Inflammatory macrophage treated with lipopolysaccharide for 4 hours (primary cell): ENCODE data around the gene MBNL3.
"Not testable (repeated sequence)": the region's sequence is repeated elsewhere in the genome, so short reads cannot be mapped to it uniquely, and the experiment has no call there.

Experiments used
- DNase-seq: peaks from one replicate; pipeline ENCODE4 v3.0.0-alpha.2; 2020

MBNL3 gene

GRCh38 chrX:132367984-132368383, 120.9 kb downstream of the MBNL3 start:
- DNase-seq, result no peak

- no peak for DNase-seq
Observed at GRCh38 chrX:132367314-132367713, 121.5 kb downstream of the MBNL3 start.

GRCh38 chrX:132365490-132365889, 123.3 kb downstream of the MBNL3 start:
- DNase-seq, result no peak

- DNase-seq, result no peak
Observed at GRCh38 chrX:132364313-132364712, 124.5 kb downstream of the MBNL3 start.

GRCh38 chrX:132353430-132353829, 135.4 kb downstream of the MBNL3 start:
- DNase-seq, result no peak

GRCh38 chrX:132336172-132336571, 152.7 kb downstream of the MBNL3 start:
- no peak for DNase-seq

- DNase-seq, result no peak
Observed at GRCh38 chrX:132333351-132333750, 155.5 kb downstream of the MBNL3 start.

GRCh38 chrX:132331532-132331931, 157.3 kb downstream of the MBNL3 start:
- no peak for DNase-seq

GRCh38 chrX:132331000-132331399, 157.8 kb downstream of the MBNL3 start:
- DNase-seq, result no peak

GRCh38 chrX:132330156-132330729, 158.6 kb downstream of the MBNL3 start:
- DNase-seq, result no peak

GRCh38 chrX:132326960-132327359, 161.9 kb downstream of the MBNL3 start:
- DNase-seq, result not testable (repeated sequence)
